A549 treated with AZD9567 at 1 μM for 4 hours (cell line): ENCODE data around the gene A1CF. TPM values are rescaled to one million over a fixed set of nuclear protein-coding genes. Genes with fewer than 3 reads are reported as not detected.

Source experiments
- total RNA-seq: library from RNA; stranded (reverse); fragments of 200-300 nt; extraction: Qiagen RNA extraction; gene quantifications from 5 replicates; pipeline ENCODE4 v1.2.3, GENCODE V29; 2022; ENCODE audit not compliant: insufficient read depth

The A1CF gene, protein sequence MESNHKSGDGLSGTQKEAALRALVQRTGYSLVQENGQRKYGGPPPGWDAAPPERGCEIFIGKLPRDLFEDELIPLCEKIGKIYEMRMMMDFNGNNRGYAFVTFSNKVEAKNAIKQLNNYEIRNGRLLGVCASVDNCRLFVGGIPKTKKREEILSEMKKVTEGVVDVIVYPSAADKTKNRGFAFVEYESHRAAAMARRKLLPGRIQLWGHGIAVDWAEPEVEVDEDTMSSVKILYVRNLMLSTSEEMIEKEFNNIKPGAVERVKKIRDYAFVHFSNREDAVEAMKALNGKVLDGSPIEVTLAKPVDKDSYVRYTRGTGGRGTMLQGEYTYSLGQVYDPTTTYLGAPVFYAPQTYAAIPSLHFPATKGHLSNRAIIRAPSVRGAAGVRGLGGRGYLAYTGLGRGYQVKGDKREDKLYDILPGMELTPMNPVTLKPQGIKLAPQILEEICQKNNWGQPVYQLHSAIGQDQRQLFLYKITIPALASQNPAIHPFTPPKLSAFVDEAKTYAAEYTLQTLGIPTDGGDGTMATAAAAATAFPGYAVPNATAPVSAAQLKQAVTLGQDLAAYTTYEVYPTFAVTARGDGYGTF
- total RNA-seq, result 0.03 to 0.08 TPM (median 0.05 TPM) in 3 of 5 replicates, not detected in the others

DNA sequence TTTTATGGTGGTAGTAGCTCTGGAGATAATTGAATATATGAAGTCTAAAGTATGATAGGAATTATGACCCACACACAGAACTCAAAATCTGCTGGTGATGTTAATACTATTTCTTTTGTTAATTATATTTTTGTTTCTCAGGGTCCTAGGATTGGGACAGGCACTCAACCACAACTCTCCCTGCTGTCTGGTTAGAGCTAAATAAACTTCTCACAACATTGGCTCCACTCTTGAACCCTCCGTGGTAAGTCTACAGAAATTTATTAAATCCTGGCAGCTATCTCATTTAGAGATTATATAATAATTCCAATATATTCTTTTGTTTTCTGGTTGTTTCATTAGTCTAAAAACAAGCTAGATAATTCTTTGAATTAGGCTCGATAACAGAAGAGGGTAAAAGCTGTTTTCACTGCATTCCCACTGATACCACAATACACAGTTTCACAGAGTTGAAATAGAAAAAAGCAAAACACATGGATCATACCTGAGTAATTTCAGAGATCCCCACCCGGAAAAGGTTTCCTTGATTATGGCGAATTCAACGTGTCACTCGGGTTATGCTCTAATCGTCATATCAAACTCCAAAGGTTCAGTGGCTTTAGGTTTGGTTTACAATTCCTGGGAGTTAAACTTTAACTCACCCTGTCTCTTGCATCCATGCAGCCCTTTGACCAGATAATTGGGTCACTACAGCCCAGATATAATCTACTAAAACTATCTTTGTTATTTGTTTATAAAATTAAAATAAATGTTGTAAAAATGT is at the start of gene A1CF:
TSS of gene A1CF (minus strand) at position 531 of the 763 bp plus-strand sequence. CDS start 25,687 bp downstream, outside the sequence.

Other genes with a start within 250 kb of the A1CF start
- 3.9 to 8.8 TPM (median 4.7 TPM) in 5 replicates for gene ASAH2B, start 145.7 kb downstream of the A1CF start, total RNA-seq
- gene PRKG1, start 188.9 kb upstream of the A1CF start, total RNA-seq, result not detected in 5 replicates